Measurements from ENCODE around the gene HPSE2. TPM values are rescaled to one million over a fixed set of nuclear protein-coding genes. Genes with fewer than 3 reads are reported as not detected.
"Not testable (repeated sequence)": the region's sequence is repeated elsewhere in the genome, so short reads cannot be mapped to it uniquely, and the experiment has no call there.

HPSE2 gene
- total RNA-seq, 1 donor from 2014 or later = not detected

GRCh38 chr10:98525969-98526368, 709.7 kb downstream of the HPSE2 start:
- no peak for DNase-seq (ENCODE audit: low spot score)
- ATAC-seq = no peak

- ATAC-seq = no peak
- DNase-seq (ENCODE audit: low spot score) = no peak
These were observed 711.5 kb downstream of the HPSE2 start for GRCh38 chr10:98524124-98524523.

- no peak for ATAC-seq
- no peak for DNase-seq (ENCODE audit: low spot score)
These were observed 715.8 kb downstream of the HPSE2 start for GRCh38 chr10:98519841-98520240.

- no peak for ATAC-seq
- DNase-seq (ENCODE audit: low spot score) = no peak
These were observed 718.0 kb downstream of the HPSE2 start for GRCh38 chr10:98517672-98518071.

- DNase-seq (ENCODE audit: low spot score) (no peak), ATAC-seq (no peak)
These were observed 719.3 kb downstream of the HPSE2 start for GRCh38 chr10:98516352-98516751.

- DNase-seq (ENCODE audit: low spot score) (no peak), ATAC-seq (no peak)
These were observed 721.9 kb downstream of the HPSE2 start for GRCh38 chr10:98513704-98514103.

GRCh38 chr10:98511876-98512275, 723.8 kb downstream of the HPSE2 start:
- no peak for DNase-seq (ENCODE audit: low spot score)
- ATAC-seq = no peak

GRCh38 chr10:98510412-98510995, 725.1 kb downstream of the HPSE2 start:
- DNase-seq (ENCODE audit: low spot score) (no peak), ATAC-seq (no peak)

- DNase-seq (ENCODE audit: low spot score) (no peak), ATAC-seq (no peak)
These were observed 725.9 kb downstream of the HPSE2 start for GRCh38 chr10:98509745-98510144.

- DNase-seq (ENCODE audit: low spot score); ATAC-seq: not testable (repeated sequence)
These were observed 733.1 kb downstream of the HPSE2 start for GRCh38 chr10:98502535-98502934.

- ATAC-seq (no peak), DNase-seq (ENCODE audit: low spot score) (no peak)
These were observed 742.9 kb downstream of the HPSE2 start for GRCh38 chr10:98492763-98493162.

GRCh38 chr10:98489561-98490481, 745.8 kb downstream of the HPSE2 start:
- ATAC-seq = no peak
- no peak for DNase-seq (ENCODE audit: low spot score)

GRCh38 chr10:98488669-98489430, 746.8 kb downstream of the HPSE2 start:
- ATAC-seq (no peak), DNase-seq (ENCODE audit: low spot score) (no peak)

GRCh38 chr10:98487649-98488048, 748.0 kb downstream of the HPSE2 start:
- ATAC-seq (no peak), DNase-seq (ENCODE audit: low spot score) (no peak)

- DNase-seq (ENCODE audit: low spot score) (no peak), ATAC-seq (no peak)
These were observed 749.2 kb downstream of the HPSE2 start for GRCh38 chr10:98486421-98486820.

- ATAC-seq = no peak
These were observed 749.7 kb downstream of the HPSE2 start for GRCh38 chr10:98485959-98486358.

GRCh38 chr10:98483658-98484057, 752.0 kb downstream of the HPSE2 start:
- no peak for ATAC-seq

More at GRCh38 chr10:98485959-98486358, 749.7 kb downstream of the HPSE2 start:
- no peak for DNase-seq (ENCODE audit: low spot score)

GRCh38 chr10:98482096-98482495, 753.6 kb downstream of the HPSE2 start:
- no peak for DNase-seq (ENCODE audit: low spot score)
- ATAC-seq = no peak

More at GRCh38 chr10:98483658-98484057, 752.0 kb downstream of the HPSE2 start:
- DNase-seq (ENCODE audit: low spot score) = no peak

- no peak for ATAC-seq
- no peak for DNase-seq (ENCODE audit: low spot score)
These were observed 754.2 kb downstream of the HPSE2 start for GRCh38 chr10:98481404-98481945.

- DNase-seq (ENCODE audit: low spot score) (no peak), ATAC-seq (no peak)
These were observed 757.0 kb downstream of the HPSE2 start for GRCh38 chr10:98478430-98479222.
